Measurements from ENCODE around the gene AFMID. TPM values are rescaled to one million over a fixed set of nuclear protein-coding genes. Genes with fewer than 3 reads are reported as not detected.

The AFMID gene
- total RNA-seq, 1 experiment from 2014 or later = 59.3 TPM

DNA sequence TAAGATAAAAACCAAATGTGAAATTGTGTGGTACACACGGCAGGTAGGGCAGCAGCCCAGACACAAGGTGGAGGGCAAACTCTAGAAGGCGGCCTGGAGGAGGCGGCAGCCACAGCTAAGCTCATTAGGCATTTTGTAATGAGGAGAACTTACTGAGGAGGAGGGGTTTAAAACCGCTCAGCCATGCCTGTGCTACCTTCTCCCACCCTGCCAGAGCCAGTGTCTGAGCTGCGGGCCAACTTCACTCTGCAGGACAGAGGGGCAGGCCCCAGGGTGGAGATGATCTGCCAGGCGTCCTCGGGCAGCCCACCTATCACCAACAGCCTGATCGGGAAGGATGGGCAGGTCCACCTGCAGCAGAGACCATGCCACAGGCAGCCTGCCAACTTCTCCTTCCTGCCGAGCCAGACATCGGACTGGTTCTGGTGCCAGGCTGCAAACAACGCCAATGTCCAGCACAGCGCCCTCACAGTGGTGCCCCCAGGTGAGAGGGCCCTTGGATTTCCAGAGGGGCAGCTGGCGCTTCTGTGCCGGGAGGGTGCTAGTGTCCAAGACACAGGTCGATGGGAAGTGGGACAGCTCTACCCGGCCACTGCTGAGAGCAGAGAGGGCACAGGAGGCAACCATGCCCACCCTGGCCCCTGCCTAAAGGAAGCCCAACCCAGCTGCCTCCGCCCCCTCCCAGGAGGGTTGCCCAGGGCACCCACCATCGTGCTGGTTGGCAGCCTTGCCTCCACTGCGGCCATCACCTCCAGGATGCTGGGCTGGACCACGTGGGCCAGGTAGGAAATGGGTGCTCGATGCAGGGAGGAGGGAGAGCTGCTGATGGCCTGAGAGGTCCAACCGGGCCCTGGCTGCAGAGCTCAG lies 23.0 kb upstream of the AFMID start:
- in situ Hi-C loops (cut with HindIII; ENCODE audit: low pct_unique_long_range_greater_than_20kb, low sequenced_read_pairs) (no loop called here), intact Hi-C loops (cut with micrococcal nuclease; ENCODE audit: unreplicated experiment) (no loop called here)
- no peak overlapping the region for H3K27ac ChIP-seq (ENCODE audit: low read length)
- H3K4me1 ChIP-seq (ENCODE audit: control insufficient read depth, insufficient read depth, low read length) = no peaks in the 10 kb centered on the region
- H3K9me3 ChIP-seq (ENCODE audit: control insufficient read depth, insufficient read depth, low read depth, low read length) = no peaks in the 10 kb centered on the region
- H3K36me3 ChIP-seq (ENCODE audit: control insufficient read depth, insufficient read depth, low read length) = no peaks in the 10 kb centered on the region
- no peaks in the 10 kb centered on the region for H3K27me3 ChIP-seq (ENCODE audit: control insufficient read depth, insufficient read depth, low read length)
- TF ChIP-seq TCF7L2 (IDR thresholded peaks at IDR 0.05; ENCODE audit: low read depth, low read length) (no peak), SIN3A (IDR thresholded peaks at IDR 0.05; ENCODE audit: borderline replicate concordance, insufficient read depth, low read depth, low read length) (no peak), POLR2AphosphoS5 (IDR thresholded peaks at IDR 0.05; ENCODE audit: low read depth, low read length) (no peak)
- TF ChIP-seq, protein P1, sequence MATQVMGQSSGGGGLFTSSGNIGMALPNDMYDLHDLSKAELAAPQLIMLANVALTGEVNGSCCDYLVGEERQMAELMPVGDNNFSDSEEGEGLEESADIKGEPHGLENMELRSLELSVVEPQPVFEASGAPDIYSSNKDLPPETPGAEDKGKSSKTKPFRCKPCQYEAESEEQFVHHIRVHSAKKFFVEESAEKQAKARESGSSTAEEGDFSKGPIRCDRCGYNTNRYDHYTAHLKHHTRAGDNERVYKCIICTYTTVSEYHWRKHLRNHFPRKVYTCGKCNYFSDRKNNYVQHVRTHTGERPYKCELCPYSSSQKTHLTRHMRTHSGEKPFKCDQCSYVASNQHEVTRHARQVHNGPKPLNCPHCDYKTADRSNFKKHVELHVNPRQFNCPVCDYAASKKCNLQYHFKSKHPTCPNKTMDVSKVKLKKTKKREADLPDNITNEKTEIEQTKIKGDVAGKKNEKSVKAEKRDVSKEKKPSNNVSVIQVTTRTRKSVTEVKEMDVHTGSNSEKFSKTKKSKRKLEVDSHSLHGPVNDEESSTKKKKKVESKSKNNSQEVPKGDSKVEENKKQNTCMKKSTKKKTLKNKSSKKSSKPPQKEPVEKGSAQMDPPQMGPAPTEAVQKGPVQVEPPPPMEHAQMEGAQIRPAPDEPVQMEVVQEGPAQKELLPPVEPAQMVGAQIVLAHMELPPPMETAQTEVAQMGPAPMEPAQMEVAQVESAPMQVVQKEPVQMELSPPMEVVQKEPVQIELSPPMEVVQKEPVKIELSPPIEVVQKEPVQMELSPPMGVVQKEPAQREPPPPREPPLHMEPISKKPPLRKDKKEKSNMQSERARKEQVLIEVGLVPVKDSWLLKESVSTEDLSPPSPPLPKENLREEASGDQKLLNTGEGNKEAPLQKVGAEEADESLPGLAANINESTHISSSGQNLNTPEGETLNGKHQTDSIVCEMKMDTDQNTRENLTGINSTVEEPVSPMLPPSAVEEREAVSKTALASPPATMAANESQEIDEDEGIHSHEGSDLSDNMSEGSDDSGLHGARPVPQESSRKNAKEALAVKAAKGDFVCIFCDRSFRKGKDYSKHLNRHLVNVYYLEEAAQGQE (IDR thresholded peaks at IDR 0.05; ENCODE audit: insufficient read depth in 1 of 2, low read depth in 2 of 2, low read length in 1 of 2) = no peak
- TF ChIP-seq, protein P2, sequence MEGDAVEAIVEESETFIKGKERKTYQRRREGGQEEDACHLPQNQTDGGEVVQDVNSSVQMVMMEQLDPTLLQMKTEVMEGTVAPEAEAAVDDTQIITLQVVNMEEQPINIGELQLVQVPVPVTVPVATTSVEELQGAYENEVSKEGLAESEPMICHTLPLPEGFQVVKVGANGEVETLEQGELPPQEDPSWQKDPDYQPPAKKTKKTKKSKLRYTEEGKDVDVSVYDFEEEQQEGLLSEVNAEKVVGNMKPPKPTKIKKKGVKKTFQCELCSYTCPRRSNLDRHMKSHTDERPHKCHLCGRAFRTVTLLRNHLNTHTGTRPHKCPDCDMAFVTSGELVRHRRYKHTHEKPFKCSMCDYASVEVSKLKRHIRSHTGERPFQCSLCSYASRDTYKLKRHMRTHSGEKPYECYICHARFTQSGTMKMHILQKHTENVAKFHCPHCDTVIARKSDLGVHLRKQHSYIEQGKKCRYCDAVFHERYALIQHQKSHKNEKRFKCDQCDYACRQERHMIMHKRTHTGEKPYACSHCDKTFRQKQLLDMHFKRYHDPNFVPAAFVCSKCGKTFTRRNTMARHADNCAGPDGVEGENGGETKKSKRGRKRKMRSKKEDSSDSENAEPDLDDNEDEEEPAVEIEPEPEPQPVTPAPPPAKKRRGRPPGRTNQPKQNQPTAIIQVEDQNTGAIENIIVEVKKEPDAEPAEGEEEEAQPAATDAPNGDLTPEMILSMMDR (IDR thresholded peaks at IDR 0.05) = no peak
- DNase-seq (ENCODE audit: low read depth, low spot score) (no peak), ATAC-seq (no peak)
- POLR2A ChIA-PET = interaction anchor here (1.1 kb wide), 1 partner anchor 20 kb away, joined by 3 read pairs; no protein-coding TSS in a partner anchor
- no TSS peak for BruUV-seq (replicated peaks)
- no peak overlapping the region for H3K4me3 ChIP-seq (ENCODE audit: low read depth in 2 of 2, low read length in 2 of 2)
- CTCF ChIA-PET = no interaction called here

DNA sequence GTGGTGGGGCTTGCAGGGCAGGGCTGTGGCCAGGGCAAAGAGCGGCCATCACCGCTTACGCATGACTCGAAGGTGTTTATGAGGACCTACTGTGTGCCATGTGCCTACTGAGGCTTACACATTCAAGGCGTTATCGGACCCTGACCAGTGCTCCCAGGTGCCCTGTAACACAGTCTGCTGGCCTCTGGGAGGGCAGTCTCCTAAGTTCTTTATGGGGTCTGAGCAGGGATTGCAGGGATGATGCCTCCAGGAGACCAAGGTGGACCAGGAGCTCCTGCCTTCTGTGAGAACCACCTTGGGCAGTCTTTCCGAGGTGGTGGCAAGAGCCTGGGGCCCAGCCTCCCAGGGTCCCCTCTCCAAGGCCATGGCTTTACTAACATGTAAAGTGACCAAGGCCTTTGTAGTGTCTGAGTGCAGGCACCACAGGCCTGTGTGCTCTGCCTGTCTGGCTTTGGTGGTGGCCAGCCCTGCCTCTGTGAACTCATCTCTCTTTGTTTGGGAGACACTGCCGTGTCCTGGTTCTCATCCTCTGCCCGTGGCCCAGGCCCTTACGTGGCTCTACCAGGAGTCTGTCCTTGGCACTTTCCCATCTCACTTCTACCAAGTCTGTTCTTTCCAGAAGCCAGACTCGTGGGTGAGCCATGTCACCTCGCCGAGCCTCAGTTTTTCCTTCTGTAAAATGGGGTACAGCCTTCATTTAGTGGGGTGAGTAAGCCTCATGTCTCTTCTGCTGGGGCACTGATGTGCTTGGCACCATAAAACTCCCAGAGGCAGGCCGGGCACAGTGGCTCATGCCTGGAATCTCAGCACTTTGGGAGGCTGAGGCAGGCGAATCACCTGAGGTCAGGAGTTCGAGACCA lies 22.2 kb upstream of the AFMID start:
- Histone ChIP-seq H3K27me3 (ENCODE audit: control insufficient read depth, insufficient read depth, low read length) (no peaks in the 10 kb centered on the region), H3K27ac (ENCODE audit: low read length) (no peak overlapping the region), H3K9me3 (ENCODE audit: control insufficient read depth, insufficient read depth, low read depth, low read length) (no peaks in the 10 kb centered on the region), H3K36me3 (ENCODE audit: control insufficient read depth, insufficient read depth, low read length) (no peaks in the 10 kb centered on the region), H3K4me1 (ENCODE audit: control insufficient read depth, insufficient read depth, low read length) (peaks cover 7% of the 10 kb centered on the region), H3K4me3 (ENCODE audit: low read depth in 2 of 2, low read length in 2 of 2) (no peak overlapping the region)
- DNase-seq (ENCODE audit: low read depth, low spot score) = no peak
- in situ Hi-C loops (cut with HindIII; ENCODE audit: low pct_unique_long_range_greater_than_20kb, low sequenced_read_pairs) = no loop called here
- no TSS peak for BruUV-seq (replicated peaks)
- CTCF ChIA-PET = no interaction called here
- TF ChIP-seq, protein P1 (IDR thresholded peaks at IDR 0.05; ENCODE audit: insufficient read depth in 1 of 2, low read depth in 2 of 2, low read length in 1 of 2) = no peak
- TF ChIP-seq TCF7L2 (IDR thresholded peaks at IDR 0.05; ENCODE audit: low read depth, low read length) (no peak), SIN3A (IDR thresholded peaks at IDR 0.05; ENCODE audit: borderline replicate concordance, insufficient read depth, low read depth, low read length) (no peak), POLR2AphosphoS5 (IDR thresholded peaks at IDR 0.05; ENCODE audit: low read depth, low read length) (no peak)
- TF ChIP-seq, protein P2 (IDR thresholded peaks at IDR 0.05) = no peak
- intact Hi-C loops (cut with micrococcal nuclease; ENCODE audit: unreplicated experiment) = no loop called here
- POLR2A ChIA-PET = interaction anchor here (0.6 to 1.1 kb wide), 2 partner anchors 21 to 136 kb away, joined by 3 read pairs; no protein-coding TSS in a partner anchor
- ATAC-seq = no peak
